Esophagus squamous epithelium (tissue), 4 donors: ENCODE results near the gene MTHFR.

Experiments used
- CTCF ChIP-seq, 6 experiments: fragments of 450-650 bp in 4 of 6; fragments of 200-600 bp in 2 of 6; sonication (generic) in 2 of 6; IDR thresholded peaks; one replicate each; pipeline ENCODE4 v1.5.1; 2016 to 2019; ENCODE audit warnings: antibody characterized with exemption in 6 of 6, mild to moderate bottlenecking in 4 of 6, moderate library complexity in 4 of 6
- POLR2A ChIP-seq, 4 donors: fragments of 450-650 bp; IDR thresholded peaks; one replicate each; pipeline ENCODE4 v1.6.1; 2017; ENCODE audit warnings: antibody characterized with exemption in 4 of 4, mild to moderate bottlenecking in 4 of 4, moderate library complexity in 3 of 4

- TF ChIP-seq POLR2A (IDR thresholded peaks at IDR 0.05) (no peak), CTCF (IDR thresholded peaks at IDR 0.05) (no peak)
These were observed 35.8 kb downstream of the MTHFR start for GRCh38 chr1:11770011-11770410.
